Bronchial epithelial cell (primary cell): ENCODE results near the gene TEX2. TPM values are rescaled to one million over a fixed set of nuclear protein-coding genes. Genes with fewer than 3 reads are reported as not detected.

ENCODE experiments used
- DNase-seq: peaks from one replicate; pipeline ENCODE4 v3.0.0-alpha.2; 2010; ENCODE audit warnings: low read depth
- FAIRE-seq: peaks from 2 replicates; lab custom pipeline; 2011; peaks lifted over from hg19 to GRCh38; lab: Jason Lieb, UNC
- H3K27me3 ChIP-seq: 2 replicates; pipeline ENCODE4 v1.5.1; 2011; ENCODE audit warnings: low read length; ENCODE audit not compliant: control insufficient read depth, insufficient read depth
- H3K36me3 ChIP-seq: 2 replicates; pipeline ENCODE4 v1.5.1; 2011; ENCODE audit warnings: low read length; ENCODE audit not compliant: control insufficient read depth, insufficient read depth
- H3K4me3 ChIP-seq: 2 replicates; pipeline ENCODE4 v1.5.1; 2011; ENCODE audit warnings: mild to moderate bottlenecking, low read depth, low read length, control low read depth
- CTCF ChIP-seq: IDR thresholded peaks from 2 replicates; pipeline ENCODE4 v1.5.1; 2011; ENCODE audit warnings: mild to moderate bottlenecking, moderate library complexity, low read length, control low read depth, inconsistent platforms; ENCODE audit not compliant: insufficient read depth, severe bottlenecking
- total RNA-seq: library from RNA; depleted of rRNA; stranded (reverse); fragments of >200 nt; gene quantifications from 2 replicates; pipeline ENCODE4 v1.2.1, GENCODE V29; 2014

TEX2 gene
- total RNA-seq, 1 donor from 2014 or later, result 14.7 TPM

GRCh38 chr17:64262198-64262999 is 661 bp downstream of the TEX2 start:
- DNase-seq, result no peak
- no peak for TF ChIP-seq CTCF
- FAIRE-seq, result no peak
- Histone ChIP-seq H3K36me3 (no peaks in the 10 kb centered on the region), H3K27me3 (no peaks in the 10 kb centered on the region), H3K4me3 (peak overlapping the region; percentile 88)

GRCh38 chr17:64261417-64262145 is 1.5 kb downstream of the TEX2 start:
- FAIRE-seq, result no peak
- no peak for DNase-seq
- H3K4me3 ChIP-seq, result peak overlapping the region; percentile 88
- H3K27me3 ChIP-seq, result no peaks in the 10 kb centered on the region
- TF ChIP-seq CTCF, result no peak
- no peaks in the 10 kb centered on the region for H3K36me3 ChIP-seq

GRCh38 chr17:64260886-64261285 is 2.2 kb downstream of the TEX2 start:
- H3K36me3 ChIP-seq, result no peaks in the 10 kb centered on the region
- no peak for TF ChIP-seq CTCF
- FAIRE-seq, result no peak
- H3K27me3 ChIP-seq, result no peaks in the 10 kb centered on the region
- H3K4me3 ChIP-seq, result no peak overlapping the region
- no peak for DNase-seq

- no peaks in the 10 kb centered on the region for H3K27me3 ChIP-seq
- H3K36me3 ChIP-seq, result no peaks in the 10 kb centered on the region
- no peak for TF ChIP-seq CTCF
- FAIRE-seq (no peak), DNase-seq (peak; percentile 68)
- no peak overlapping the region for H3K4me3 ChIP-seq
These were observed 3.1 kb downstream of the TEX2 start for GRCh38 chr17:64259922-64260321.

- Histone ChIP-seq H3K27me3 (no peaks in the 10 kb centered on the region), H3K4me3 (no peak overlapping the region), H3K36me3 (no peaks in the 10 kb centered on the region)
- TF ChIP-seq CTCF, result no peak
- no peak for FAIRE-seq
- DNase-seq, result no peak
These were observed 3.6 kb downstream of the TEX2 start for GRCh38 chr17:64259426-64259825.
